BJ (cell line): ENCODE results near the gene FXYD6. TPM values are rescaled to one million over a fixed set of nuclear protein-coding genes. Genes with fewer than 3 reads are reported as not detected.

Experiments
- CTCF ChIA-PET: fragments of 350-600 bp; formaldehyde crosslinking; extraction: SDS; loops from one replicate; lab custom pipeline; 2021; ENCODE audit warnings: antibody characterized with exemption, inconsistent platforms; lab: Yijun Ruan, JAX
- POLR2A ChIA-PET: fragments of 300-600 bp; sonication (Branson Sonifier 250); formaldehyde crosslinking; extraction: SDS; loops from one replicate; lab custom pipeline; 2021; ENCODE audit warnings: antibody characterized with exemption; lab: Charles Lee
- DNase-seq: peaks from one replicate; pipeline ENCODE4 v3.0.0-alpha.2; 2011; ENCODE audit warnings: low read depth
- H3K27me3 ChIP-seq: 2 replicates; pipeline ENCODE4 v1.6.0; 2011; ENCODE audit warnings: low read length; ENCODE audit not compliant: control insufficient read depth, insufficient read depth
- H3K36me3 ChIP-seq: 2 replicates; pipeline ENCODE4 v1.5.1; 2011; ENCODE audit warnings: low read length; ENCODE audit not compliant: control insufficient read depth, insufficient read depth
- H3K4me3 ChIP-seq: 2 replicates; pipeline ENCODE4 v1.5.1; 2011; ENCODE audit warnings: low read depth, mild to moderate bottlenecking, control low read depth, low read length
- polyA plus RNA-seq: library from polyadenylated mRNA; depleted of rRNA; stranded (reverse); fragments of >200 nt; gene quantifications from 2 replicates; pipeline ENCODE4 v1.2.3, GENCODE V29; 2011
- TF ChIP-seq, protein P1 (sequence below): IDR thresholded peaks from 2 replicates; pipeline ENCODE4 v1.5.1; 2011; ENCODE audit warnings: low read depth, mild to moderate bottlenecking, control low read depth, inconsistent platforms, low read length, moderate library complexity; ENCODE audit not compliant: insufficient read depth

Gene FXYD6
- polyA plus RNA-seq, 1 experiment: not detected

GRCh38 chr11:117887431-117888138 lies 11.1 kb upstream of the FXYD6 start:
- H3K27me3 ChIP-seq: peaks cover 2% of the 10 kb centered on the region
- CTCF ChIA-PET: no interaction called here
- TF ChIP-seq, protein P1, sequence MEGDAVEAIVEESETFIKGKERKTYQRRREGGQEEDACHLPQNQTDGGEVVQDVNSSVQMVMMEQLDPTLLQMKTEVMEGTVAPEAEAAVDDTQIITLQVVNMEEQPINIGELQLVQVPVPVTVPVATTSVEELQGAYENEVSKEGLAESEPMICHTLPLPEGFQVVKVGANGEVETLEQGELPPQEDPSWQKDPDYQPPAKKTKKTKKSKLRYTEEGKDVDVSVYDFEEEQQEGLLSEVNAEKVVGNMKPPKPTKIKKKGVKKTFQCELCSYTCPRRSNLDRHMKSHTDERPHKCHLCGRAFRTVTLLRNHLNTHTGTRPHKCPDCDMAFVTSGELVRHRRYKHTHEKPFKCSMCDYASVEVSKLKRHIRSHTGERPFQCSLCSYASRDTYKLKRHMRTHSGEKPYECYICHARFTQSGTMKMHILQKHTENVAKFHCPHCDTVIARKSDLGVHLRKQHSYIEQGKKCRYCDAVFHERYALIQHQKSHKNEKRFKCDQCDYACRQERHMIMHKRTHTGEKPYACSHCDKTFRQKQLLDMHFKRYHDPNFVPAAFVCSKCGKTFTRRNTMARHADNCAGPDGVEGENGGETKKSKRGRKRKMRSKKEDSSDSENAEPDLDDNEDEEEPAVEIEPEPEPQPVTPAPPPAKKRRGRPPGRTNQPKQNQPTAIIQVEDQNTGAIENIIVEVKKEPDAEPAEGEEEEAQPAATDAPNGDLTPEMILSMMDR: no peak
- DNase-seq: no peak
- H3K36me3 ChIP-seq: no peaks in the 10 kb centered on the region
- POLR2A ChIA-PET: no interaction called here
- no peak overlapping the region for H3K4me3 ChIP-seq

DNA sequence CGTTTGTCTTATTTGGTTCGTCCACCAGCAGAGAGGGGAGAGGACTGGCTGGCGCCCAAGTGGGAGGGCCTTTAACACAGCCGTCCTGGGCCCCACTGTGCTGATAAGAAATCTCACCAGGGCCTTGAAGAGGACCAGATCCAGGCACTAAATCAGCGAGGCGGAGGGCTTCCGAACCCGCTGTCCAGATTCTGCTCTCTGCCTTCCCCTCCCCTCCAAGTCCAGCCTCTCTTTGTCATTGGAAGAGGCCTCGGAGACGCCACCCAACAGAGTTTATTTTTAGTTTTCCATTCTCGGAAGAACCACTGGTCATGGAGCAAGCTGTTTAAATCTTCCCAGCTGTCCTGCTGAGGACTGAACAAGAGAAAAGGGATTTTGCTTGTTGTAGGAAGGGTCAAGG lies 9.3 kb upstream of the FXYD6 start:
- no peak for DNase-seq
- TF ChIP-seq, protein P1: no peak
- Histone ChIP-seq H3K27me3 (peaks cover 2% of the 10 kb centered on the region), H3K36me3 (no peaks in the 10 kb centered on the region), H3K4me3 (no peak overlapping the region)
- CTCF ChIA-PET: no interaction called here
- POLR2A ChIA-PET: no interaction called here

DNA sequence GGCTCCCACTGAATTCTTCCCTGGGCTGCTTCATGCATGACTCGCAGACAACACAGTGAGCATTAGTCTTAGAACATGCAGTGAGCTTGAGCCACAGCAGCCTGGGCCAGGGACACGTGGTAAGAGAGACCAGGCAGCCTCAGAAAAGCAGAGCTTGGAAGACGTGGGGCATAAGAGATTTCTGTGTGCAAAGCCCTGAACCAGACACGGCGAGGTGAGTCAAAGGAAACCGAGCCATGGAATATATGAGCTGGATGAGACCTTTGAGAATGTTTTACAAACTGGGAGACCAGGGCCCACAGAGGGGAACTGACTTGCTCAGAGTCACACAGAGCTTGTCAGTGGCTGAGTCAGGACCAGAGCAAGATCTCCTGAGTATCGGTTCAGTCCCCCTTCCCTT lies 8.5 kb upstream of the FXYD6 start:
- POLR2A ChIA-PET: no interaction called here
- DNase-seq: no peak
- H3K27me3 ChIP-seq: peaks cover 2% of the 10 kb centered on the region
- CTCF ChIA-PET: interaction anchor here (1.2 kb wide), 1 partner anchor 38 kb away, joined by 4 read pairs; no protein-coding TSS in a partner anchor
- H3K4me3 ChIP-seq: no peak overlapping the region
- TF ChIP-seq, protein P1: no peak
- no peaks in the 10 kb centered on the region for H3K36me3 ChIP-seq

- no peak for DNase-seq
- H3K27me3 ChIP-seq: peaks cover 5% of the 10 kb centered on the region
- TF ChIP-seq, protein P1: no peak
- no peak overlapping the region for H3K4me3 ChIP-seq
- CTCF ChIA-PET: interaction anchor here (1.1 kb wide), 1 partner anchor 9 kb away, joined by 3 read pairs; no protein-coding TSS in a partner anchor
- no peaks in the 10 kb centered on the region for H3K36me3 ChIP-seq
- POLR2A ChIA-PET: no interaction called here
Measured at GRCh38 chr11:117883063-117883462, 6.6 kb upstream of the FXYD6 start.

DNA sequence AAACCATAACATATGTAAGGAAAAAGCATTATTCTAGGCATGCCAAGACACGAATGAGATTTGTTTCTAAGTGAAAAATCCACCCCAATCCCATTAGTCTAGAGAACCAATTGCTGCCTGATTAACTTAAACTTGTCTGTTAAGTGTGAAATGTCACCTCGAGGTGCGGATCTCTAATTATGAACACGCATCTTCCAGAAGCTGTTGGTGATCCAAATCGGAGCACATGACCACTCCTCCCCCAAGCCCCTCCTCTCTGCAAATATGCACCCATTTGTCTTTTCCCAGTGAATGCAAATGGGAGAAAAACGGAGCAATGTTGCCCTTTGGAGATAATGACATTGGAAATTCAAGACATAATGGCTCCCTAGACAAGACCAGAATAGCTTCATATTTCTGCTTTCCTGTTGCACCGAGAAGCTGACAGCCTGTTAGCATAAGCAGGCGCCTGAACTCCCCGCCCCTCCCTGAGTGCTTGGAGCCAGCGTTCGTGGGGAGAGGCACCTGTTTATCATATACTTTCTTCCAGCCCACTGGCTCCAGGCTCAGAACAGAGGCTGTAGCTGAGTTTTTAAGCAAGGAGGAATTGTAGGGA lies 6.0 kb upstream of the FXYD6 start:
- CTCF ChIA-PET: interaction anchor here (1.1 to 1.5 kb wide), 2 partner anchors 9 to 64 kb away, joined by 3 to 4 read pairs; no protein-coding TSS in a partner anchor
- POLR2A ChIA-PET: no interaction called here
- H3K36me3 ChIP-seq: no peaks in the 10 kb centered on the region
- DNase-seq: no peak
- no peak overlapping the region for H3K4me3 ChIP-seq
- peaks cover 9% of the 10 kb centered on the region for H3K27me3 ChIP-seq
- TF ChIP-seq, protein P1: no peak
